ENCODE results near the gene BRMS1L.
"Not testable (repeated sequence)": the region's sequence is repeated elsewhere in the genome, so short reads cannot be mapped to it uniquely, and the experiment has no call there.

The BRMS1L gene

GRCh38 chr14:35826218-35826951 lies at the start of gene BRMS1L:
BRMS1L (plus strand) TSS chr14:35826338; CDS start chr14:35826517, 179 bp downstream.
- DNase-seq (ENCODE audit: low spot score): peak; percentile 99

- no peak for DNase-seq (ENCODE audit: low spot score)
These were observed 49.3 kb upstream of the BRMS1L start for GRCh38 chr14:35776823-35777222.

- DNase-seq (ENCODE audit: low spot score): not testable (repeated sequence)
These were observed 48.6 kb upstream of the BRMS1L start for GRCh38 chr14:35777550-35777949.

GRCh38 chr14:35779368-35779767 lies 46.8 kb upstream of the BRMS1L start:
- DNase-seq (ENCODE audit: low spot score): no peak

GRCh38 chr14:35783699-35784098 lies 42.4 kb upstream of the BRMS1L start:
- no peak for DNase-seq (ENCODE audit: low spot score)

GRCh38 chr14:35786856-35787255 lies 39.3 kb upstream of the BRMS1L start:
- no peak for DNase-seq (ENCODE audit: low spot score)

GRCh38 chr14:35789651-35790050 lies 36.5 kb upstream of the BRMS1L start:
- DNase-seq (ENCODE audit: low spot score): peak; percentile 56

GRCh38 chr14:35797796-35798195 lies 28.3 kb upstream of the BRMS1L start:
- DNase-seq (ENCODE audit: low spot score): no peak

GRCh38 chr14:35806006-35806907 lies 19.9 kb upstream of the BRMS1L start:
- no peak for DNase-seq (ENCODE audit: low spot score)

- DNase-seq (ENCODE audit: low spot score): no peak
These were observed 18.8 kb upstream of the BRMS1L start for GRCh38 chr14:35807131-35807961.

- peak; percentile 43 for DNase-seq (ENCODE audit: low spot score)
These were observed 18.0 kb upstream of the BRMS1L start for GRCh38 chr14:35808076-35808637.

GRCh38 chr14:35808638-35809563 lies 17.2 kb upstream of the BRMS1L start, which contains the start of gene RALGAPA1:
RALGAPA1 (minus strand) TSS chr14:35809295; CDS start chr14:35808835, 460 bp downstream.
- peak; percentile 97 for DNase-seq (ENCODE audit: low spot score)

- DNase-seq (ENCODE audit: low spot score): no peak
These were observed 16.5 kb upstream of the BRMS1L start for GRCh38 chr14:35809597-35809996.

- DNase-seq (ENCODE audit: low spot score): no peak
These were observed 15.2 kb upstream of the BRMS1L start for GRCh38 chr14:35810963-35811362.

GRCh38 chr14:35814371-35815005 lies 11.7 kb upstream of the BRMS1L start:
- DNase-seq (ENCODE audit: low spot score): peak; percentile 65

GRCh38 chr14:35818346-35819115 lies 7.6 kb upstream of the BRMS1L start:
- peak; percentile 53 for DNase-seq (ENCODE audit: low spot score)

- DNase-seq (ENCODE audit: low spot score): no peak
These were observed 6.3 kb upstream of the BRMS1L start for GRCh38 chr14:35819591-35820540.

Data from kidney tubule cell (primary cell).